MM.1S (cell line): Measurements from ENCODE around the gene HSF4.

Experiments used
- DNase-seq: peaks from one replicate; pipeline ENCODE4 v3.0.0-alpha.2; 2015
- H2AFZ ChIP-seq: fragments of 300-600 bp; sonication (generic); 2 replicates; pipeline ENCODE4 v1.6.0; 2016; ENCODE audit warnings: antibody characterized with exemption, low read length
- H3F3A ChIP-seq: fragments of 300-600 bp; sonication (generic); 2 replicates; pipeline ENCODE4 v1.6.1; 2016; ENCODE audit warnings: mild to moderate bottlenecking, antibody characterized with exemption, low read length, moderate library complexity, mixed read lengths; ENCODE audit not compliant: insufficient read depth
- H3K27ac ChIP-seq: fragments of 300-600 bp; sonication (generic); 2 replicates; pipeline ENCODE4 v1.5.1; 2016; ENCODE audit warnings: mild to moderate bottlenecking, low read length
- H3K27me3 ChIP-seq: fragments of 300-600 bp; sonication (generic); replicated peaks from 2 replicates; pipeline ENCODE4 v1.6.0; 2016; ENCODE audit warnings: low read length; ENCODE audit not compliant: insufficient read depth
- H3K36me3 ChIP-seq: fragments of 300-600 bp; sonication (generic); replicated peaks from 2 replicates; pipeline ENCODE4 v1.6.1; 2016; ENCODE audit warnings: mild to moderate bottlenecking, low read length, mixed read lengths; ENCODE audit not compliant: insufficient read depth
- H3K4me1 ChIP-seq: fragments of 300-600 bp; sonication (generic); 2 replicates; pipeline ENCODE4 v1.6.1; 2016; ENCODE audit warnings: low read length, mixed read lengths
- H3K4me2 ChIP-seq: fragments of 300-600 bp; sonication (generic); 2 replicates; pipeline ENCODE4 v1.6.0; 2016; ENCODE audit warnings: low read depth, low read length
- H3K4me3 ChIP-seq: fragments of 300-600 bp; sonication (generic); 2 replicates; pipeline ENCODE4 v1.5.1; 2016; ENCODE audit warnings: low read length, mixed read lengths
- H3K79me2 ChIP-seq: fragments of 300-600 bp; sonication (generic); 2 replicates; pipeline ENCODE4 v1.6.1; 2016; ENCODE audit warnings: mixed run types, low read length, mixed read lengths
- H3K9ac ChIP-seq: fragments of 300-600 bp; sonication (generic); 2 replicates; pipeline ENCODE4 v1.6.1; 2016; ENCODE audit warnings: low read length, mixed read lengths
- H3K9me2 ChIP-seq: fragments of 300-600 bp; sonication (generic); replicated peaks from 2 replicates; pipeline ENCODE4 v1.6.1; 2016; ENCODE audit warnings: mild to moderate bottlenecking, low read length, mixed read lengths; ENCODE audit not compliant: insufficient read depth
- H3K9me3 ChIP-seq: fragments of 300-600 bp; sonication (generic); replicated peaks from 2 replicates; pipeline ENCODE4 v1.6.1; 2016; ENCODE audit warnings: mild to moderate bottlenecking, low read length, mixed read lengths; ENCODE audit not compliant: insufficient read depth
- H4K20me1 ChIP-seq: fragments of 300-600 bp; sonication (generic); 2 replicates; pipeline ENCODE4 v1.6.1; 2016; ENCODE audit warnings: mild to moderate bottlenecking, low read length, moderate library complexity, mixed read lengths; ENCODE audit not compliant: insufficient read depth
- CTCF ChIP-seq: fragments of 300-600 bp; sonication (generic); IDR thresholded peaks from 2 replicates; pipeline ENCODE4 v1.5.1; 2016; ENCODE audit warnings: antibody characterized with exemption, low read length, mixed read lengths
- EZH2 ChIP-seq: fragments of 300-600 bp; sonication (generic); optimal IDR thresholded peaks from 2 replicates; pipeline ENCODE3; 2017; ENCODE audit warnings: low read depth, mild to moderate bottlenecking, antibody characterized with exemption, low read length, mixed read lengths
- EZH2phosphoT487 ChIP-seq: fragments of 300-600 bp; sonication (generic); IDR thresholded peaks from 2 replicates; pipeline ENCODE4 v1.6.1; 2018; ENCODE audit warnings: antibody characterized with exemption, low read length

The HSF4 gene

GRCh38 chr16:67148221-67148620, 16.3 kb upstream of the HSF4 start:
- peaks cover 10% of the 10 kb centered on the region; the same call in 1 of the 2 replicates for H3F3A ChIP-seq
- no peak overlapping the region for H3K27ac ChIP-seq
- H3K9me2 ChIP-seq = no peaks in the 10 kb centered on the region
- no peak overlapping the region for H3K4me2 ChIP-seq
- no peak overlapping the region for H3K9ac ChIP-seq
- TF ChIP-seq EZH2phosphoT487 (no peak), EZH2 (no peak), CTCF (no peak)
- no peak overlapping the region for H2AFZ ChIP-seq
- H3K4me3 ChIP-seq = no peak overlapping the region
- no peak for DNase-seq
- no peaks in the 10 kb centered on the region for H3K36me3 ChIP-seq
- H4K20me1 ChIP-seq = no peaks in the 10 kb centered on the region
- H3K4me1 ChIP-seq = no peaks in the 10 kb centered on the region
- H3K79me2 ChIP-seq = no peaks in the 10 kb centered on the region
- no peaks in the 10 kb centered on the region for H3K27me3 ChIP-seq
- no peaks in the 10 kb centered on the region for H3K9me3 ChIP-seq

GRCh38 chr16:67148656-67149275, 15.8 kb upstream of the HSF4 start:
- Histone ChIP-seq H3K79me2 (no peaks in the 10 kb centered on the region), H4K20me1 (no peaks in the 10 kb centered on the region), H3K4me3 (no peak overlapping the region), H3K27me3 (no peaks in the 10 kb centered on the region), H3K9me2 (no peaks in the 10 kb centered on the region), H3K4me2 (no peak overlapping the region), H3K4me1 (no peaks in the 10 kb centered on the region), H3F3A (peaks cover 10% of the 10 kb centered on the region; the same call in 1 of the 2 replicates), H3K36me3 (no peaks in the 10 kb centered on the region), H3K27ac (no peak overlapping the region), H3K9me3 (no peaks in the 10 kb centered on the region), H2AFZ (no peak overlapping the region), H3K9ac (no peak overlapping the region)
- no peak for TF ChIP-seq EZH2
- TF ChIP-seq CTCF = no peak
- no peak for DNase-seq

- no peak overlapping the region for H3K27ac ChIP-seq
- no peaks in the 10 kb centered on the region for H3K9me2 ChIP-seq
- no peaks in the 10 kb centered on the region for H3K4me1 ChIP-seq
- no peaks in the 10 kb centered on the region for H3K27me3 ChIP-seq
- TF ChIP-seq EZH2 (no peak), EZH2phosphoT487 (no peak), CTCF (no peak)
- no peak overlapping the region for H3K4me3 ChIP-seq
- H3K4me2 ChIP-seq = no peak overlapping the region
- H2AFZ ChIP-seq = no peak overlapping the region
- H3K9ac ChIP-seq = no peak overlapping the region
- no peaks in the 10 kb centered on the region for H3K79me2 ChIP-seq
- H3K9me3 ChIP-seq = no peaks in the 10 kb centered on the region
- H3K36me3 ChIP-seq = no peaks in the 10 kb centered on the region
- peaks cover 10% of the 10 kb centered on the region; the same call in 1 of the 2 replicates for H3F3A ChIP-seq
- DNase-seq = no peak
- H4K20me1 ChIP-seq = no peaks in the 10 kb centered on the region
Observed at GRCh38 chr16:67149276-67150046, 15.1 kb upstream of the HSF4 start.
